CD4-positive, alpha-beta T cell treated with Interferon gamma for 1 hour (primary cell): ENCODE data around the gene BMS1.
"Not testable (repeated sequence)": the region's sequence is repeated elsewhere in the genome, so short reads cannot be mapped to it uniquely, and the experiment has no call there.

Source experiments
- DNase-seq: peaks from one replicate; pipeline ENCODE4 v3.0.0-alpha.2; 2020

BMS1 gene

GRCh38 chr10:42866115-42866995 is 83.8 kb downstream of the BMS1 start:
- DNase-seq: peak; percentile 47

GRCh38 chr10:42867571-42867970 is 85.0 kb downstream of the BMS1 start:
- DNase-seq: no peak

GRCh38 chr10:42868530-42868929 is 85.9 kb downstream of the BMS1 start:
- no peak for DNase-seq

DNA sequence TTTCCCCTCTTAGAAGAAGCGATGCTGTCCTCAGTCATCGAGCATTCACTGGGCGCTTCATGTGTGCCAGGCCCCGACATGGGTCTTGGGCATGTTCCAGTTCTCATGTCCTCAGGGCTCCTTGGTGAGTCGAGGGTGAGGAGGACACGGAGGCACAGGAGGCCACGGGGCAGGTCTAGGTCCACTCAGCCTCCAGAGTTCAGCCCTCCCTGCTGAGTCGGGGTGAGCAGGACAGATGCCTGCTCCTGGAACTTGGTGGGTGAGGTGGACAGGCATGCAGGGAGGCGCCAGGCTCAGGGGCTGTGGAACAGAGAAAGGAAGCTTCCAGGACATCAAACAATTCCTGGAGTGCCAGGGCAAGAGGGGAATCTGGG is 87.4 kb downstream of the BMS1 start:
- DNase-seq: no peak

GRCh38 chr10:42871138-42871641 is 88.6 kb downstream of the BMS1 start:
- DNase-seq: not testable (repeated sequence)

GRCh38 chr10:42871823-42872222 is 89.2 kb downstream of the BMS1 start:
- no peak for DNase-seq

DNA sequence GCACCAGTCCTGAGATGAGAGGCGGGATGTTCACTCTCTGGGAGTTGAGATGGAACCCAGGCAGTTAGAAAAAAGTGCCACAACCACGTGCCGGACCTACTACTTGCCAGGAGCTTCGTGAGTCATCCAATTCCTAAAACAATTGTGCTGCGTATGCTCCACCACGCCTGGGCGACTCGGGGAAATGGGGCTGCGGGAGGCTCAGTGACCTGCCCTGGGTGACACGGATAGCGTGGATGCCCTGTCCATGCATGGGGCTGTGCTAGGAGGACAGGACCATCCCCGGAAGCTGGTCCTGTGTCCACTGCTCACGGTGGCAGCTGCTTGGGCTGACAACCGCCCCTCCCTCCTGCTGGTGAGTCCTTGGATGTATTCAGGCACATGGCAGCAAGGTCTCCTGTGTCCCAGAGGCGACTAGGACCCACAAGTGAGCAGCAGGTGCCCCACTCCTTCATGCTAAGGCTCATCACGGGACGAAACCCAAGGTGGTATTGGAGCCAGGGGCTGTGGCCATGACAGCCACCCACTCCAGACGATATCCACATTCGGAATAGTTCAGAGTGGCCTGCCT is 90.4 kb downstream of the BMS1 start:
- no peak for DNase-seq

DNA sequence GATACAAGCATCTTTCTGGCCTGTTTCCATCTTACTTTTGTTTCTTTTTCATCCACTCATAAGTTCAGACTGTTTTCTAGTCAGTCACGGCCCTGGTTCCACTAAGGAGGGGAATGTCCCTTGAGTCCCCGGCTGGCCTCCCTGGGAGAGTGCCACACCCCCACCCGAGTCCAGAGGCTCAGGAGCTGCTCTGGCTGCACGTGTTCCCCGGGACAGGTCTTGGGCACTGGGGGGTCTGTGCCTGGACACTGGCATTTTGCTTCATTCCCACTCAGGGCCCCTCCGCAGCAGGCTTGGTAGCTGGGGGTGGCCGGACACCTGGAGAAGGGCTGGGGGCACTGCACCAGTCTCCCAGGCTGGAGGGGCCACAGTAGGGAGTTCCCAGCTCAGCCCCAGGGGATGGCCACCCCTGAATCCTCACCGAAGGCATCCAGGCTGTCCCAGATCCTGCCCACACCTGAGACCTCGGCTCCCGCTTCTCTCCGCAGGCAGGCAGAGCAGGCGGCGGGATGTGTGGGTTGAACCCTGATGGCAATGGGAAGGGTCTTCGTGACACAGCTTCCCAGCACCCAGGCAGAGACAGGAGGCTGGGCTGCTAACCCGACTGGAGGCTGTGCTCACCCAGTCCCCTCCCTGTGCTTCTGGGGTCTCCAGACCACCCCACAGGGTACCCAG is 92.3 kb downstream of the BMS1 start:
- DNase-seq: no peak

DNA sequence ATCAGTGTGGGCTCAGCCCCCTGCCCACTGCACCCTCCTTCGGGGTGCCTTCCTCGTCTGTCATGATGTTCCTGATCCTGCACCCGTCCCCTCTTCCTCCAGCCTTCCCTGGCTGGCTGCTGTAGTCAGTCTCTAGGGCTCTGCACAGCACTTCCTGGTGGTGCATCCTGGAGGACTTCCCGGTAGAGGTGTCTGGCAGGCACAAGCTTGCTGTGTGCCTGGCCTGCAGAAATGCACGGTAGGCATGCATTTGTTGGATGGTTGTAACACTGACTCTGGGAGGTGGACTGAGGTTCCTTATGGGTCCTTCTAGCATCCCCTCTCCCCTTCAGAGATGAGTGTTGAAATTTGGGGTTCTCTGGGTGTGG is 92.8 kb downstream of the BMS1 start:
- DNase-seq: no peak

DNA sequence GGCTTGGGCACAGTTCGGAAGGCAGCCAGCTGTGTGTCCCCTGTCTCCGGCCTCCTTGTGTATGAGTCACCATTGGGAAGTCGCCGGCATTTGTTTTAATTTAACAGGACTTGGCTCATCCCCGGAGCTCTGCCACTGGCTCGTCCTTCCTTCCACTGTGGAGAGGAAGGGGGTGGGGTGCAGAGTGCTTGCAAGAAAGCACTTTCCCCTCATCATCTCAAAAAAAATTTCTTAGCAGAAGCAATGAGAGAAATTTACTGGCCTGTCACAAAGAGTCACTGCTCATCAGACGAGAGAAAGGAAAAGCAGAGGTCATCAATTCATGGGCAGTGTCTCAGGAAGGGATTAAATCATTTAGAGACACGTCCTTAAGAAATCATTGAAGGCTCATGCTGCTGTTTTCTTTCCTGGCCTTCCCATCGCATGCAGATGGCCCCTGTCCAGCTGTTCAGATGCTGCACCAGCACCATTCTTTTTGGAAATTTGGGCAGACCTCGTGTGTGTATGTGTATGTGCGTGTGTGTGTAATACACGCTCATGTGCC is 93.3 kb downstream of the BMS1 start:
- DNase-seq: no peak

DNA sequence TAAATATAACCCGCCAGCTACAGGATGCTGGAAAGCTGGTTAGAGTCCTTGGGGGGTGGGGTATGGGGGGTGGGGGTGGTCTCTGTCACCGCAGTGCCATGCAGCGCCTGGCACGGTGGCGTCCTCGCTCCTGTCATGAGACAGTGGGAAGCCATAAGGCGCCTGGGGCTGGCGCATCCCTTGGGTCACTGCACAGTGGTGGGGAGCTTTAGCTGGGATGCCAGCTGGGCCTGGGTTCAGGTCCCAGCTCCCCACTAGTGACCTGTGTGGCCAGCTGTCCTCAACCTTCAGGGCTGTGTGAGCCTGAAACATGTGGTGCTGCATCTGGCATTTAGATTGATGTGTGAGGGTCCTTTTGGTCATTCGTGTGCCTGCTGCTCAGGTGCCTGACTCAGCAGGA is 93.9 kb downstream of the BMS1 start:
- no peak for DNase-seq

DNA sequence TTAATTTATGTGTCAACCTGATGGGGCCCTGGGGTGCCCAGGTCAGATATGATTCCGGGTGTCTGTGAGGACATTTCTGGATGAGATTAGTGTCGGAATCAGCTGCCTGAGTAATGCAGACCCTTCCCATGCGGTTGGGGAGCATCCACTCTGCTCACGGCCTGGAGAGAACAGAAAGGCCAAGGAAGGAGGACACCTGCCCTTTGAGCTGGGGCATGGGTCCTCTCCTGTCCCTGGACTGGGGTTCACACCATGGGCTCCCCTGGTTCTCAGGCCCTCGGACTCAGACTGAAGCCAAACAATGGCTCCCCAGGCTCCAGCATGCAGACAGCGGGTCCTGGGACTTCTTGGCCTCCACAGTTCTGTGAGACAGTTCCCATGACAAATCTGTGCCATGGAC is 94.3 kb downstream of the BMS1 start:
- DNase-seq: no peak

DNA sequence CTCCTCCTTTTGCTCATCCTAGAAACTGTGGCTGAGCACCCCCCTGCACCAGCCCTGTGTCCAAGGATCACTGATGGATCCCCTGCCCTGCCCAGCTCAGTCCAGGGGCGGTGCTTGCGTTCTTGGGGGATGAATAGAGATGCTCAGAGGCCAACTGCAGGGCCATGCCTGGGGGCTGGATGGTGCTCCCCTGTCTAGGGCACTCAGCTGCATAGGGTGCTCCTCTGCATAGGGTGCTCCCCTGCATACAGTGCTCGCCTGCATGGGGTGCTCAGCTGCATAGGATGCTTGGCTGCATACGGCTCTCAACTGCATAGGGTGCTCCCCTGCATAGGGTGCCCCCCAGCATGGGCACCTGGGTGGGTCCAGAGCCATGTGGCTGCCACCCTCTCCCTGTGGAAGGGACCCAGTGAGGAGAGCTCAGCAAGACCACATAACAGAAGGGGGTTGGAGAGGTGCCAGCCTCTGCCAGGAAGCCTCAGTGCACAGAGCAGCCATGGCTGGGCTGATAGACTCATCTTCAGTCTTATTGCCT is 95.0 kb downstream of the BMS1 start:
- DNase-seq: no peak

GRCh38 chr10:42878134-42878820 is 95.7 kb downstream of the BMS1 start:
- no peak for DNase-seq

DNA sequence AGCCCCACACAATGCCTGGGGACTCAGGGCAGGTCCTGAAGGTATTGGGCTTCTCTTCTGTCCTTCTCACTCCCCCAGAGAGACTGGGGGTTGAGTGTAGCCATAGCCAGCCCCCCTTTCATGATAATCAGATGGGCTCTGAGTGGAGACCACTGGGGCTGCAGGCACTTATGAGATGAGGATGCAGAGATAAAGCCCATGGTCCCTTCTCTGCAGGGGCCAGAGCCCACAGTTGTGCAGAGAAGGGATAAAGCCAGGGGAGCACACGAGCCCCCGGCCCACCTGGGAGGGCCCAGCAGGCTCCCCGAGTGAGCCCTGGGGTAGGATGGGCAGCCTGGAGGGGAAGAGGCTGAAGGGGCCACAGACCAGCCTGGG is 96.2 kb downstream of the BMS1 start:
- DNase-seq: no peak

DNA sequence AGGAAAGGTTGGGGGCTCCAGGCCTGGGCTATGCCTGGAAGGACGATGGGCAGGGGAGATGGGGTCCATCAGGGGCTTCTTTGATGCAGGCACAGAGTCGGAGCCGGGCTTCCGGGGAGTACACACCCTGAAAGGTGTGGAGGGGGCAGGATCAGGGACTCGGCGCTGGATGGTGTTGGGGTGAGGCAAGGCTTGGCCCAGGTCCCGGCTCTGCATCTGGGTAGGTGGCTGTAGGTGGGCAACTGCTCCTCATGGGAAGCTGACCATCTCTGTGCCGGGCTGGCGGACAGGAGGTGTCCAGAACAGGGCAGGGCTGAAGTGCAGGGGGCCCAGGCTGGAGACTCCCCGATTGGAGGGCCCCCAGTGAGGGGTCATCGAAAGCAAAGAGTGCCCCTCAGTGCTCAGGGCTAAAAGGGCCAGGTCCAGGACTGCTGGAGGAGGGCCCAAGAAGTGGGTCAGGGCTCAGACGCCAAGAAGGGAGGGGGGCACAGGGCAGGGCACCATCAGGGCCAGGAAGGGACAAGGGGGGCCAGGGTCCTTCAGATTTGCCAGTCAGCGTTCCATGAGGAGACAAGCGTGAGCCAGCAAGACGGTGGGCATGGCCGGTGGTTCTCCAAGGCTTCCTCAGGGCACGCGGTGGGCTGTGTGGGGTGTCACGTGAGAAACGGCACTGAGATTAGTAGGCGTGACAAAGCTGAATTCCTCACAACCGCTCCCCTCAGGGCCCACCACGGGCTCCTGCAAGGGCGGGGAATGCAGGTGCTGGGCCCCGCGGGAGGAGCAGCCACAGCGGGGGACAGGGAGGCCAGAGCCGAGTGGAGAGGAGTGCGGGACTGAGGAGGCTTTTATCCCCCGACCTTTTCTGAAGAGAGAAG is 97.0 kb downstream of the BMS1 start:
- DNase-seq: no peak

- DNase-seq: no peak
Measured at GRCh38 chr10:42880255-42880620, 97.6 kb downstream of the BMS1 start.

DNA sequence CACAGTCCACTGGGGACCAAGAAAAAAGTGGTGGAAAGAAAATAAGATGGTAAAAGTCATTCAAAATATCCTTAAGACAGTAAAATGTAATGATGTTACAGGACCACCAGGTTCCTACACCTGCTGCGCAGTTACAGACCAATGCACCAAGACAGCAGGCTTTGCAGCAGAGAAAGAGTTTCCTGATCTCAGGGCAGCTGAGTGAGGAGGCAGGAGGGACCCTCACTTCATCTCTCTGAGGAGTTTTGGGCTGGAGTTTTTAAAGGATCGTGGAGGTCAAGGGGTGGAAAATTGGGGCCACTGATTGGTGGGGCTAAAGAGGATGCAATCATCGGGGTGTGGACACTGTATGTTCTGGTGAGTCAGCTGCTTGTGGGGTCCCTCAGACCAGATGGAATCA is 100.0 kb downstream of the BMS1 start:
- no peak for DNase-seq
